Measurements from ENCODE around the gene NDEL1. TPM values are rescaled to one million over a fixed set of nuclear protein-coding genes. Genes with fewer than 3 reads are reported as not detected.

The NDEL1 gene
- total RNA-seq, 1 donor from 2014 or later: 66.5 TPM

- intact Hi-C loops (cut with DNase I): no loop called here
- no peak for DNase-seq (ENCODE audit: extremely low spot score in 2 of 2)
- Histone ChIP-seq H3K4me3 (peak overlapping the region; percentile 87 to 100), H3K4me1 (peaks cover 50% of the 10 kb centered on the region), H3K27me3 (no peaks in the 10 kb centered on the region), H3K36me3 (no peaks in the 10 kb centered on the region), H3K27ac (peak overlapping the region; percentile 98), H3K9me3 (no peaks in the 10 kb centered on the region)
- TF ChIP-seq POLR2AphosphoS5 (IDR thresholded peaks at IDR 0.05; ENCODE audit: insufficient read depth in 1 of 2, low read depth in 1 of 2) (no peak), CTCF (IDR thresholded peaks at IDR 0.05) (no peak), POLR2A (IDR thresholded peaks at IDR 0.05) (no peak)
Measured at GRCh38 chr17:8436844-8437171, 1.1 kb downstream of the NDEL1 start.

- no peaks in the 10 kb centered on the region for H3K36me3 ChIP-seq
- no peaks in the 10 kb centered on the region for H3K9me3 ChIP-seq
- H3K4me3 ChIP-seq: no peak overlapping the region
- intact Hi-C loops (cut with DNase I): no loop called here
- no peaks in the 10 kb centered on the region for H3K27me3 ChIP-seq
- no peak overlapping the region for H3K27ac ChIP-seq
- TF ChIP-seq POLR2A (IDR thresholded peaks at IDR 0.05): no peak
- no peak for TF ChIP-seq POLR2AphosphoS5 (IDR thresholded peaks at IDR 0.05; ENCODE audit: insufficient read depth in 1 of 2, low read depth in 1 of 2)
- no peak for TF ChIP-seq CTCF (IDR thresholded peaks at IDR 0.05)
- peaks cover 61% of the 10 kb centered on the region for H3K4me1 ChIP-seq
- no peak for DNase-seq (ENCODE audit: extremely low spot score in 2 of 2)
Measured at GRCh38 chr17:8438441-8438840, 2.8 kb downstream of the NDEL1 start.

- Histone ChIP-seq H3K4me3 (no peak overlapping the region), H3K36me3 (peaks cover 0 to 4% of the 10 kb centered on the region in 2 donors), H3K27ac (no peak overlapping the region), H3K27me3 (no peaks in the 10 kb centered on the region), H3K4me1 (peaks cover 73% of the 10 kb centered on the region), H3K9me3 (no peaks in the 10 kb centered on the region)
- no peak for DNase-seq (ENCODE audit: extremely low spot score in 2 of 2)
- TF ChIP-seq CTCF (IDR thresholded peaks at IDR 0.05) (no peak), POLR2AphosphoS5 (IDR thresholded peaks at IDR 0.05; ENCODE audit: insufficient read depth in 1 of 2, low read depth in 1 of 2) (no peak), POLR2A (IDR thresholded peaks at IDR 0.05) (no peak)
- intact Hi-C loops (cut with DNase I): no loop called here
Measured at GRCh38 chr17:8439681-8440080, 4.0 kb downstream of the NDEL1 start.

GRCh38 chr17:8441690-8442089 lies 6.0 kb downstream of the NDEL1 start:
- no peak overlapping the region for H3K27ac ChIP-seq
- H3K4me3 ChIP-seq: no peak overlapping the region
- no peaks in the 10 kb centered on the region for H3K27me3 ChIP-seq
- TF ChIP-seq CTCF (IDR thresholded peaks at IDR 0.05): no peak
- TF ChIP-seq POLR2A (IDR thresholded peaks at IDR 0.05): no peak
- TF ChIP-seq POLR2AphosphoS5 (IDR thresholded peaks at IDR 0.05; ENCODE audit: insufficient read depth in 1 of 2, low read depth in 1 of 2): no peak
- intact Hi-C loops (cut with DNase I): no loop called here
- DNase-seq (ENCODE audit: extremely low spot score in 2 of 2): no peak
- H3K36me3 ChIP-seq: peaks cover 0 to 5% of the 10 kb centered on the region in 2 donors
- no peaks in the 10 kb centered on the region for H3K9me3 ChIP-seq
- peaks cover 71% of the 10 kb centered on the region for H3K4me1 ChIP-seq

- H3K4me1 ChIP-seq: peaks cover 65% of the 10 kb centered on the region
Measured at GRCh38 chr17:8442310-8442709, 6.6 kb downstream of the NDEL1 start.

More at GRCh38 chr17:8442310-8442709, 6.6 kb downstream of the NDEL1 start:
- intact Hi-C loops (cut with DNase I): no loop called here
- H3K36me3 ChIP-seq: peaks cover 0 to 11% of the 10 kb centered on the region in 2 donors
- no peak for TF ChIP-seq POLR2A (IDR thresholded peaks at IDR 0.05)
- TF ChIP-seq POLR2AphosphoS5 (IDR thresholded peaks at IDR 0.05; ENCODE audit: insufficient read depth in 1 of 2, low read depth in 1 of 2): no peak
- no peak for TF ChIP-seq CTCF (IDR thresholded peaks at IDR 0.05)
- H3K9me3 ChIP-seq: no peaks in the 10 kb centered on the region
- H3K27ac ChIP-seq: no peak overlapping the region
- DNase-seq (ENCODE audit: extremely low spot score in 2 of 2): no peak
- no peak overlapping the region for H3K4me3 ChIP-seq
- no peaks in the 10 kb centered on the region for H3K27me3 ChIP-seq
